Measurements from ENCODE around the gene RABEP1. TPM values are rescaled to one million over a fixed set of nuclear protein-coding genes. Genes with fewer than 3 reads are reported as not detected.

Gene RABEP1
- total RNA-seq, 2 donors from 2014 or later, result 32.2 to 32.8 TPM

DNA sequence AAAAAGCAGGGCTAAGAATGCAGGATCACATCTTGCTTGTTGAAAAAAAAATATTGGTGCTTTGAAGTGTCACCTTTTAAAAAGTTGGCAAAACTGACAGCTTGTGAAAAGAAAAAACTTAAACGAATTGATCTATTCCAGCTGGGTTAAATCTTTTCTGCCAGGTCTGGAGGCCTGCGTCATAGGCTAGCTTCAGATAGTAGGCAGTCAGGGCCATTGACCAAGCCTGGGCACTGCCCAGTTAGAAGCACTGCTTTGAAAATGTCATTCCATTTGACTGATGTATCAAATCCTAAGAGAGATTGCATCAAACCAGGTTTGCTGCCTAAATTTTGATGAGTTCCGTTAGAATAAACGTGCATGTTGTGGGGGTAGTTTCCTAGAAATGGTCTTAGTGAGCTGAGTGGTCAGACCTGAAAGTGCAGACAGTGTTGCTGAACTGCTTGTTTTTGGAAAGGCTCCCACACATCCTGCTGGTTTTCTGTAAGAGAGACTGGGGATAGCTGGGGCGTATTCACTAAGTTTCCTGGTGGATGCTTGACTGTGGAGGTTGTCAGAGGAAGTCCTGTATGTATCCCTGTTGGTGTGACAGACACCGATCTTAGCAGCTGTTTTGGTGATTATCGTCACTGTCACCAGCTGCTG is 98.5 kb downstream of the RABEP1 start:
- Mint-ChIP-seq H3K27me3 (ENCODE audit: insufficient read depth) (no peaks in the 10 kb centered on the region), H3K27ac (peak overlapping the region; percentile 55), H3K9me3 (no peaks in the 10 kb centered on the region), H3K36me3 (ENCODE audit: low read depth) (peaks cover 64% of the 10 kb centered on the region), H3K4me1 (no peaks in the 10 kb centered on the region), H3K4me3 (no peak overlapping the region)
- Histone ChIP-seq H3K4me3 (ENCODE audit: low read length) (no peak overlapping the region), H3K27ac (ENCODE audit: low read depth, low read length) (no peak overlapping the region), H3K9ac (ENCODE audit: extremely low read depth, low read length, poor library complexity, severe bottlenecking) (no peak overlapping the region), H3K9me3 (ENCODE audit: control insufficient read depth, low read length) (no peaks in the 10 kb centered on the region), H3K4me1 (ENCODE audit: control insufficient read depth, insufficient read depth, low read length) (no peaks in the 10 kb centered on the region), H3K27me3 (ENCODE audit: control insufficient read depth, insufficient read depth, low read length, poor library complexity, severe bottlenecking) (no peaks in the 10 kb centered on the region), H3K36me3 (ENCODE audit: control insufficient read depth, insufficient read depth, low read length) (peaks cover 83% of the 10 kb centered on the region)
- TF ChIP-seq, protein P1, sequence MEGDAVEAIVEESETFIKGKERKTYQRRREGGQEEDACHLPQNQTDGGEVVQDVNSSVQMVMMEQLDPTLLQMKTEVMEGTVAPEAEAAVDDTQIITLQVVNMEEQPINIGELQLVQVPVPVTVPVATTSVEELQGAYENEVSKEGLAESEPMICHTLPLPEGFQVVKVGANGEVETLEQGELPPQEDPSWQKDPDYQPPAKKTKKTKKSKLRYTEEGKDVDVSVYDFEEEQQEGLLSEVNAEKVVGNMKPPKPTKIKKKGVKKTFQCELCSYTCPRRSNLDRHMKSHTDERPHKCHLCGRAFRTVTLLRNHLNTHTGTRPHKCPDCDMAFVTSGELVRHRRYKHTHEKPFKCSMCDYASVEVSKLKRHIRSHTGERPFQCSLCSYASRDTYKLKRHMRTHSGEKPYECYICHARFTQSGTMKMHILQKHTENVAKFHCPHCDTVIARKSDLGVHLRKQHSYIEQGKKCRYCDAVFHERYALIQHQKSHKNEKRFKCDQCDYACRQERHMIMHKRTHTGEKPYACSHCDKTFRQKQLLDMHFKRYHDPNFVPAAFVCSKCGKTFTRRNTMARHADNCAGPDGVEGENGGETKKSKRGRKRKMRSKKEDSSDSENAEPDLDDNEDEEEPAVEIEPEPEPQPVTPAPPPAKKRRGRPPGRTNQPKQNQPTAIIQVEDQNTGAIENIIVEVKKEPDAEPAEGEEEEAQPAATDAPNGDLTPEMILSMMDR (conservative IDR thresholded peaks at IDR 0.05), result no peak
- no peak for DNase-seq
- WGBS, 2 experiments (ENCODE audit: insufficient coverage in 1 of 2, insufficient read length in 1 of 2), result 96 to 97% methylated on average over 7 of the region's 7 CpGs

DNA sequence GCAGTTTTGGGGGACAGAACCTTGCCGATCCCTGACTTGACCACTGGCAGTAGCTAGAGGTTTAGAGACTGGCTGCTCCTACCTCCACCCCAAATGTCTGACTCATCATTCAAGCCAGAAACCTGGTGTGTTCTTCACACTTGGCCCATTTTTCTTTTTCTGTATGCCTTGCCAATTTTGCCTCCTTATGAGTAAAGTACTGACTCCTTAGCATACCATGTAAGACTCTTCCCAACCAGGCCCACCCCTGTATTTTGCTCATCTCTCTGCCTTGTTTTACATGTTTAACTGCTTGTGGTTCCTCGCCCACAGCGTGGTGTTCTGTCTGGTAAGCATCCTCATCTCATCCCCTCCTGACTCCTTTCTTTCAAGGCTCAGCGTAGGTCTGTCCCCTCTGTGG is 99.5 kb downstream of the RABEP1 start:
- DNase-seq, result no peak
- Mint-ChIP-seq H3K4me3 (no peak overlapping the region), H3K27me3 (ENCODE audit: insufficient read depth) (no peaks in the 10 kb centered on the region), H3K36me3 (ENCODE audit: low read depth) (peaks cover 62% of the 10 kb centered on the region), H3K27ac (no peak overlapping the region), H3K4me1 (no peaks in the 10 kb centered on the region), H3K9me3 (no peaks in the 10 kb centered on the region)
- H3K4me1 ChIP-seq (ENCODE audit: control insufficient read depth, insufficient read depth, low read length), result no peaks in the 10 kb centered on the region
- H3K27me3 ChIP-seq (ENCODE audit: control insufficient read depth, insufficient read depth, low read length, poor library complexity, severe bottlenecking), result no peaks in the 10 kb centered on the region
- H3K9ac ChIP-seq (ENCODE audit: extremely low read depth, low read length, poor library complexity, severe bottlenecking), result no peak overlapping the region
- TF ChIP-seq, protein P1 (conservative IDR thresholded peaks at IDR 0.05), result no peak
- H3K9me3 ChIP-seq (ENCODE audit: control insufficient read depth, low read length), result no peaks in the 10 kb centered on the region
- no peak overlapping the region for H3K27ac ChIP-seq (ENCODE audit: low read depth, low read length)
- H3K36me3 ChIP-seq (ENCODE audit: control insufficient read depth, insufficient read depth, low read length), result peaks cover 91% of the 10 kb centered on the region
- WGBS, 2 experiments (ENCODE audit: insufficient coverage in 1 of 2, insufficient read length in 1 of 2), result 96% methylated on average over 4 of the region's 4 CpGs
- H3K4me3 ChIP-seq (ENCODE audit: low read length), result no peak overlapping the region

DNA sequence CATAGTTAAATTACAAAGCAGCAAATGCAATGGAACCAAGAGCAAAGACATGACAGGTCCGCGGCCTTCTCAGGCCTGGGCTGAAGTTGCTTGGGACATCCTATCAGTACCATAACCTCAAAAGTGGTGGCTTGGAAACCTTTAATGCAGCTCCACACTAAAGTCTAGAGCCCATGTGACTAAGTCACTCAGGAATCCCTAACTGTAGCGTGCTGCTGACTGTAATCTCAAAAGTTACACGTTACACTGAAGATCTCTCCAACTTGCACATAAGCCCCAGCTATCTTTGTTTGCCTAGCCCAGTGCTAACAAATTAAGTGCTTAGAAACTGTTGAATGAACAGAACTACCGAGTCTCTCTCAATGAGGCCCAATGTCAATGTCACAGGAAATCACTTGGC is 109.6 kb downstream of the RABEP1 start:
- TF ChIP-seq, protein P1 (conservative IDR thresholded peaks at IDR 0.05), result no peak
- H3K4me3 Mint-ChIP-seq, result no peak overlapping the region
- H3K9me3 Mint-ChIP-seq, result no peaks in the 10 kb centered on the region
- no peaks in the 10 kb centered on the region for H3K4me1 Mint-ChIP-seq
- H3K27ac Mint-ChIP-seq, result no peak overlapping the region
- no peak overlapping the region for H3K4me3 ChIP-seq (ENCODE audit: low read length)
- no peak for DNase-seq
- H3K27me3 ChIP-seq (ENCODE audit: control insufficient read depth, insufficient read depth, low read length, poor library complexity, severe bottlenecking), result no peaks in the 10 kb centered on the region
- no peak overlapping the region for H3K27ac ChIP-seq (ENCODE audit: low read depth, low read length)
- no peak overlapping the region for H3K9ac ChIP-seq (ENCODE audit: extremely low read depth, low read length, poor library complexity, severe bottlenecking)
- H3K4me1 ChIP-seq (ENCODE audit: control insufficient read depth, insufficient read depth, low read length), result no peaks in the 10 kb centered on the region
- peaks cover 75% of the 10 kb centered on the region for H3K36me3 Mint-ChIP-seq (ENCODE audit: low read depth)
- H3K27me3 Mint-ChIP-seq (ENCODE audit: insufficient read depth), result no peaks in the 10 kb centered on the region
- WGBS, 2 experiments (ENCODE audit: insufficient coverage in 1 of 2, insufficient read length in 1 of 2), result 96 to 97% methylated on average over 5 of the region's 5 CpGs
- H3K9me3 ChIP-seq (ENCODE audit: control insufficient read depth, low read length), result no peaks in the 10 kb centered on the region
- H3K36me3 ChIP-seq (ENCODE audit: control insufficient read depth, insufficient read depth, low read length), result peaks cover 83% of the 10 kb centered on the region
